GM12878 (cell line): ENCODE measurements around the gene KCNJ12. TPM values are rescaled to one million over a fixed set of nuclear protein-coding genes. Genes with fewer than 3 reads are reported as not detected.

Source experiments
- ATAC-seq: fragments of 200-7000 bp; cut with Tn5 transposase; 3 replicates; pipeline ENCODE4 v1.9.1; 2020; ENCODE audit warnings: mild to moderate bottlenecking, moderate library complexity
- BruUV-seq: library from RNA; stranded (reverse); fragments of 400-500 nt; replicated peaks from 2 replicates; lab custom pipeline; 2021; lab: Mats Ljungman, UMichigan
- CTCF ChIA-PET: fragments of 300-600 bp; sonication (Branson Sonifier 250); formaldehyde crosslinking; extraction: SDS; loops from one replicate; lab custom pipeline; 2021; ENCODE audit warnings: inconsistent platforms; lab: Yijun Ruan, JAX
- POLR2A ChIA-PET: fragments of 350-600 bp; formaldehyde crosslinking; extraction: SDS; loops from one replicate; lab custom pipeline; 2021; ENCODE audit warnings: inconsistent platforms; lab: Charles Lee
- RAD21 ChIA-PET: fragments of 300-600 bp; sonication (Branson Sonifier 250); formaldehyde crosslinking; loops from one replicate; lab custom pipeline; 2023; ENCODE audit warnings: antibody characterized with exemption; ENCODE audit not compliant: unreplicated experiment; lab: Charles Lee
- SMC1A ChIA-PET: fragments of 300-600 bp; sonication (Branson Sonifier 250); formaldehyde crosslinking; loops from one replicate; lab custom pipeline; 2023; ENCODE audit not compliant: unreplicated experiment, uncharacterized antibody; lab: Charles Lee
- DNase-seq: peaks from one replicate; pipeline ENCODE4 v3.0.0-alpha.2; 2011; ENCODE audit warnings: low read depth, low spot score
- FAIRE-seq: peaks from 3 replicates; lab custom pipeline; 2011; peaks lifted over from hg19 to GRCh38; lab: Jason Lieb, UNC
- H2AFZ ChIP-seq: 2 replicates; pipeline ENCODE4 v1.6.0; 2011; ENCODE audit warnings: low read depth, low read length, control low read depth; ENCODE audit not compliant: control insufficient read depth
- H3K27ac ChIP-seq: 2 replicates; pipeline ENCODE4 v1.5.1; 2011; ENCODE audit warnings: control low read depth; ENCODE audit not compliant: control insufficient read depth, insufficient read depth
- H3K27me3 ChIP-seq, 2 experiments: replicated peaks in 1 of 2; 2 replicates each; pipeline versions ENCODE4 v1.6.0 to v1.6.1; 2011; ENCODE audit warnings: low read length in 1 of 2; ENCODE audit not compliant: control insufficient read depth in 2 of 2, insufficient read depth in 2 of 2
- H3K36me3 ChIP-seq, 2 experiments: 2 replicates each; pipeline ENCODE4 v1.5.1; 2011; ENCODE audit warnings: low read length in 1 of 2; ENCODE audit not compliant: control insufficient read depth in 2 of 2, insufficient read depth in 2 of 2
- H3K4me1 ChIP-seq: 2 replicates; pipeline ENCODE4 v1.6.1; 2011; ENCODE audit warnings: mild to moderate bottlenecking, low read length, moderate library complexity, mixed read lengths; ENCODE audit not compliant: control insufficient read depth, insufficient read depth
- H3K4me2 ChIP-seq: 2 replicates; pipeline ENCODE4 v1.6.0; 2011; ENCODE audit warnings: control low read depth; ENCODE audit not compliant: control insufficient read depth, insufficient read depth
- H3K4me3 ChIP-seq: fragments of 200-600 bp; sonication (generic); 2 replicates; pipeline ENCODE4 v1.5.1; 2016
- H3K79me2 ChIP-seq: 2 replicates; pipeline ENCODE4 v1.6.0; 2011; ENCODE audit warnings: low read length; ENCODE audit not compliant: control insufficient read depth, insufficient read depth
- H3K9ac ChIP-seq: 2 replicates; pipeline ENCODE4 v1.8.0; 2011; ENCODE audit warnings: low read length, control low read depth, mixed read lengths; ENCODE audit not compliant: control insufficient read depth, insufficient read depth
- H3K9me3 ChIP-seq: replicated peaks from 3 replicates; pipeline ENCODE4 v1.5.1; 2011; ENCODE audit warnings: mild to moderate bottlenecking, low read length; ENCODE audit not compliant: control insufficient read depth, insufficient read depth
- H4K20me1 ChIP-seq: 2 replicates; pipeline ENCODE4 v1.6.0; 2011; ENCODE audit not compliant: control insufficient read depth, insufficient read depth
- ATF7 ChIP-seq: fragments of 450-650 bp; IDR thresholded peaks from 2 replicates; pipeline ENCODE4 v1.6.1; 2016; ENCODE audit warnings: low read depth, mild to moderate bottlenecking
- IKZF2 ChIP-seq, 2 experiments: fragments of 450-650 bp; IDR thresholded peaks; 2 replicates each; pipeline ENCODE4 v1.6.1; 2017; ENCODE audit warnings: mild to moderate bottlenecking in 2 of 2, moderate library complexity in 2 of 2
- REST ChIP-seq: IDR thresholded peaks from 2 replicates; pipeline ENCODE4 v1.6.1; 2012; ENCODE audit warnings: mild to moderate bottlenecking, low read depth, low read length
- SIX5 ChIP-seq: IDR thresholded peaks from 2 replicates; pipeline ENCODE4 v1.6.1; 2011; ENCODE audit warnings: mild to moderate bottlenecking, low read depth, low read length, moderate library complexity; ENCODE audit not compliant: severe bottlenecking
- ZNF274 ChIP-seq: IDR thresholded peaks from one replicate; pipeline ENCODE4 v1.8.0; 2011; ENCODE audit not compliant: insufficient read length, insufficient read depth
- ZZZ3 ChIP-seq: IDR thresholded peaks from 2 replicates; pipeline ENCODE4 v1.6.1; 2011; ENCODE audit warnings: low read depth; ENCODE audit not compliant: control insufficient read depth, insufficient read length
- WGBS: methylation state at CpG from one replicate; pipeline ENCODE4 v1.1.6; 2016; ENCODE audit warnings: low lambda C conversion rate; ENCODE audit not compliant: insufficient replicate concordance, insufficient coverage; ENCODE audit errors: missing lambda C conversion rate; 5-methylcytosine and 5-hydroxymethylcytosine counted together
- in situ Hi-C: fragments of 300-500 bp; cut with MboI; formaldehyde crosslinking; loops from 9 replicates; pipeline ENCODE4 v1.14.3; 2018; ENCODE audit warnings: mixed read lengths
- intact Hi-C: fragments of 100-400 bp; cut with micrococcal nuclease; formaldehyde crosslinking; loops from one replicate; pipeline ENCODE4 v1.14.2; 2022; ENCODE audit not compliant: unreplicated experiment
- polyA plus RNA-seq, 11 experiments: library from polyadenylated mRNA; depleted of rRNA in 4 of 11; unstranded in 6 of 11; stranded (reverse) in 5 of 11; fragments of >200 nt; fragmentation: Nextera tagmentation in 4 of 11; fragmentation: Illumina TruSeq in 1 of 11; extraction: Ambion mirVana in 4 of 11; extraction: Trizol in 1 of 11; gene quantifications; 1 replicate in 1 of 11; 2 replicates in 10 of 11; pipeline versions ENCODE4 v1.2.1 to v1.2.3, GENCODE V29; 2011 to 2016; ENCODE audit warnings: inconsistent platforms in 2 of 11, missing spikeins in 2 of 11, low read depth in 1 of 11
- total RNA-seq, 4 experiments: library from RNA; depleted of rRNA in 3 of 4; stranded (reverse); fragments of >200 nt in 3 of 4; fragmentation: Illumina TruSeq in 1 of 4; extraction: Trizol in 1 of 4; gene quantifications; 2 replicates each; pipeline versions ENCODE4 v1.2.1 to v1.2.3, GENCODE V29; 2013 to 2021

The KCNJ12 gene
- total and polyA plus RNA-seq, 10 of the 15 experiments (the other 5 are each of a cell fraction or from before 2014, with no cell fraction given): 0.04 to 0.21 (median 0.09) TPM; not detected in 3

- H3K27ac ChIP-seq: no peak overlapping the region
- in situ Hi-C loops: no loop called here
- H3K27me3 ChIP-seq: no peaks in the 10 kb centered on the region; a peak in 2 of 4 replicates
- no peak overlapping the region for H3K4me3 ChIP-seq
- CTCF ChIA-PET: no interaction called here
- no peaks in the 10 kb centered on the region for H3K9me3 ChIP-seq
- no peak for TF ChIP-seq IKZF2 (IDR thresholded peaks at IDR 0.05)
- no peak for TF ChIP-seq REST
- no peak for TF ChIP-seq ZZZ3
- no peak for TF ChIP-seq ZNF274
- TF ChIP-seq SIX5: no peak
- no peak for TF ChIP-seq ATF7
- no peaks in the 10 kb centered on the region for H4K20me1 ChIP-seq
- DNase-seq: no peak
- RAD21 ChIA-PET: no interaction called here
- no peaks in the 10 kb centered on the region for H3K79me2 ChIP-seq
- BruUV-seq: no TSS peak
- SMC1A ChIA-PET: no interaction called here
- intact Hi-C loops: no loop called here
- no peak overlapping the region for H3K4me2 ChIP-seq
- H3K36me3 ChIP-seq: no peaks in the 10 kb centered on the region
- no peak overlapping the region for H3K9ac ChIP-seq
- 45% methylated on average over 7 of the region's 8 CpGs for WGBS
- no peak for ATAC-seq
- POLR2A ChIA-PET: no interaction called here
- no peaks in the 10 kb centered on the region; the same call in 1 of the 2 replicates for H3K4me1 ChIP-seq
- no peak overlapping the region for H2AFZ ChIP-seq
- FAIRE-seq: no peak
Observed at GRCh38 chr17:21352981-21353265, 23.2 kb upstream of the KCNJ12 start.
